ENCODE data around the gene RNPS1.

- TF ChIP-seq NRF1 (IDR thresholded peaks at IDR 0.05; ENCODE audit: low read depth, low read length) (no peak), POLR2AphosphoS5 (IDR thresholded peaks at IDR 0.05; ENCODE audit: low read depth, low read length) (no peak), CHD2 (IDR thresholded peaks at IDR 0.05; ENCODE audit: low read length, partially characterized antibody) (no peak), IRF3 (IDR thresholded peaks at IDR 0.05; ENCODE audit: low read depth, low read length) (no peak)
- TF ChIP-seq, protein P1, sequence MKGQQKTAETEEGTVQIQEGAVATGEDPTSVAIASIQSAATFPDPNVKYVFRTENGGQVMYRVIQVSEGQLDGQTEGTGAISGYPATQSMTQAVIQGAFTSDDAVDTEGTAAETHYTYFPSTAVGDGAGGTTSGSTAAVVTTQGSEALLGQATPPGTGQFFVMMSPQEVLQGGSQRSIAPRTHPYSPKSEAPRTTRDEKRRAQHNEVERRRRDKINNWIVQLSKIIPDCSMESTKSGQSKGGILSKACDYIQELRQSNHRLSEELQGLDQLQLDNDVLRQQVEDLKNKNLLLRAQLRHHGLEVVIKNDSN (IDR thresholded peaks at IDR 0.05; ENCODE audit: borderline replicate concordance, low read depth) = no peak
- TF ChIP-seq, protein P2, sequence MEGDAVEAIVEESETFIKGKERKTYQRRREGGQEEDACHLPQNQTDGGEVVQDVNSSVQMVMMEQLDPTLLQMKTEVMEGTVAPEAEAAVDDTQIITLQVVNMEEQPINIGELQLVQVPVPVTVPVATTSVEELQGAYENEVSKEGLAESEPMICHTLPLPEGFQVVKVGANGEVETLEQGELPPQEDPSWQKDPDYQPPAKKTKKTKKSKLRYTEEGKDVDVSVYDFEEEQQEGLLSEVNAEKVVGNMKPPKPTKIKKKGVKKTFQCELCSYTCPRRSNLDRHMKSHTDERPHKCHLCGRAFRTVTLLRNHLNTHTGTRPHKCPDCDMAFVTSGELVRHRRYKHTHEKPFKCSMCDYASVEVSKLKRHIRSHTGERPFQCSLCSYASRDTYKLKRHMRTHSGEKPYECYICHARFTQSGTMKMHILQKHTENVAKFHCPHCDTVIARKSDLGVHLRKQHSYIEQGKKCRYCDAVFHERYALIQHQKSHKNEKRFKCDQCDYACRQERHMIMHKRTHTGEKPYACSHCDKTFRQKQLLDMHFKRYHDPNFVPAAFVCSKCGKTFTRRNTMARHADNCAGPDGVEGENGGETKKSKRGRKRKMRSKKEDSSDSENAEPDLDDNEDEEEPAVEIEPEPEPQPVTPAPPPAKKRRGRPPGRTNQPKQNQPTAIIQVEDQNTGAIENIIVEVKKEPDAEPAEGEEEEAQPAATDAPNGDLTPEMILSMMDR (IDR thresholded peaks at IDR 0.05) = no peak
- TF ChIP-seq, protein P3, sequence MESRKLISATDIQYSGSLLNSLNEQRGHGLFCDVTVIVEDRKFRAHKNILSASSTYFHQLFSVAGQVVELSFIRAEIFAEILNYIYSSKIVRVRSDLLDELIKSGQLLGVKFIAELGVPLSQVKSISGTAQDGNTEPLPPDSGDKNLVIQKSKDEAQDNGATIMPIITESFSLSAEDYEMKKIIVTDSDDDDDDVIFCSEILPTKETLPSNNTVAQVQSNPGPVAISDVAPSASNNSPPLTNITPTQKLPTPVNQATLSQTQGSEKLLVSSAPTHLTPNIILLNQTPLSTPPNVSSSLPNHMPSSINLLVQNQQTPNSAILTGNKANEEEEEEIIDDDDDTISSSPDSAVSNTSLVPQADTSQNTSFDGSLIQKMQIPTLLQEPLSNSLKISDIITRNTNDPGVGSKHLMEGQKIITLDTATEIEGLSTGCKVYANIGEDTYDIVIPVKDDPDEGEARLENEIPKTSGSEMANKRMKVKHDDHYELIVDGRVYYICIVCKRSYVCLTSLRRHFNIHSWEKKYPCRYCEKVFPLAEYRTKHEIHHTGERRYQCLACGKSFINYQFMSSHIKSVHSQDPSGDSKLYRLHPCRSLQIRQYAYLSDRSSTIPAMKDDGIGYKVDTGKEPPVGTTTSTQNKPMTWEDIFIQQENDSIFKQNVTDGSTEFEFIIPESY (IDR thresholded peaks at IDR 0.05; ENCODE audit: borderline replicate concordance, low read depth) = no peak
Observed at GRCh38 chr16:2317231-2318020, 49.5 kb upstream of the RNPS1 start.

Measured in SK-N-SH (cell line).